HG03571 (cell line): ENCODE results near the gene ZBTB46.

Experiments used
- ATAC-seq: cut with Tn5 transposase; IDR thresholded peaks from one replicate; pipeline ENCODE4 v1.9.1; 2021; ENCODE audit not compliant: unreplicated experiment

The ZBTB46 gene

GRCh38 chr20:63707558-63708300 is 123.3 kb downstream of the ZBTB46 start, which contains the start of the genes ARFRP1 and ZGPAT:
Gene ARFRP1 (minus strand): TSS chr20:63707976. CDS start chr20:63707091, 885 bp downstream.
Gene ZGPAT (plus strand): TSS chr20:63708039. CDS start chr20:63708581, 542 bp downstream.
- peak; percentile 61 for ATAC-seq

GRCh38 chr20:63706852-63707557 is 124.1 kb downstream of the ZBTB46 start:
- ATAC-seq, result peak; percentile 24

- ATAC-seq, result no peak
Measured at GRCh38 chr20:63706027-63706695, 124.9 kb downstream of the ZBTB46 start.

DNA sequence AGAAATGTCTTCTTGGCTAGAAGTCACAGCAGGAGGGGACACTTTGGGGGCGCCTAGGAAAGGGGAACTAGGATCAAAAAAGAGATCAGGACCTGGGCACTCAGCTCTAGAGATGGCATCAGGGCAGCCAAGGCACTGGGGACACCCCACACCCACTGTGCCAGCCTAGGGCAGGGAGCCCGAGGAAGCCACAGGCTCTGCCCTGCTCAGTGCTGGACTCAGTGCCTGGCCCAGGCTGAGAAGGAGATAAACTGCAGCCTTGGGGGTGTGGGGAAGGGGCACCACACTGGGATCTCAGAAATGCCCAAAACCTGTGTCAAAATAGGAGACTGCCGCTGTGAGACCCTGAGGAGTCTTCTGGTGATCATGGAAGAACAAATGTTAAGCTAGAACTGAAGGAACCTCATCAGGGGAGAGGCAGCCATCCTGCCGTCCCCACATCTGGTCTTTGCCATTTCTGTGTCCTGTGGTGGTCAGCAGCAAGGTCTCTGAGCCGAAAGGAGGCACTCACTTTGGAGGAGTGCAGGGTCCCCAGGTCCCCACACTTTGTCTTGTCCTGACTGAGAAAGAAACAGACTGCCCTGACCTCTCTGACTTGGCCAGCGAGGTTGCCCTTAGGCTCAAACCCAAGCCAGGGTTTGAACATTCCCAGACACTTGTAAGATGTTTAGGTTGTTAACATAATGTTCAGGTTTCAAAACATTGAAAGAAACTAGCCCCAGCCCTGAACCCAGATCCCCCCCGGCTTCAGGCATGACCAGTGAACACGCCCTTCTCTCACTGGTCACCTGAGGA is 125.6 kb downstream of the ZBTB46 start:
- ATAC-seq, result no peak

GRCh38 chr20:63704749-63705117 is 126.3 kb downstream of the ZBTB46 start:
- ATAC-seq, result no peak

GRCh38 chr20:63703976-63704748 is 126.9 kb downstream of the ZBTB46 start:
- ATAC-seq, result no peak

DNA sequence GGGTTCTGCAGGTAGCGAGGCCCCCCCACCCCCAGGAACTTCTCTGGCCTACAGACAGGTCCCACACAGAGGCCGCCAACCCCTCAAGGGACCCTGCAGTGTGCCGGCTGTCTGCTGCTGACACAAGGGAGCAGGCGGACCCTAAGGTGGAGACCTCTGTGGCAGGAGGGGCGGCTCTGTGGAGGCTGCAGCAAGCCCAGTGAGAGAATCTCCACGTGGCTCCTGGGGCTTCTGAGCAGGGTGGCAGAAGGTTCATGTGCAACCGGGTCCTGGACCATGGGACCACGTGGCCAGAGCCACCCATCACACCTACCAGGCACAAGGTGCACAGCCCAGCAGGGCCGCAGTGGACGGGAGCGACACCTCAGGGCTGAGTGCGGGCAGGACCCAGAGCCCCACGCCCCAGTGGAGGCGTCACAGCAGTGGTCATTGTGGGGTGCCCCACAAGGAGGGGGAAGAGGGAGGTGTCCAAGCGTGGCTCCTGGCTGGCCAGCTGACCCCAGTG is 127.5 kb downstream of the ZBTB46 start:
- ATAC-seq, result no peak

GRCh38 chr20:63702751-63703470 is 128.2 kb downstream of the ZBTB46 start:
- no peak for ATAC-seq

GRCh38 chr20:63702036-63702665 is 128.9 kb downstream of the ZBTB46 start:
- no peak for ATAC-seq

DNA sequence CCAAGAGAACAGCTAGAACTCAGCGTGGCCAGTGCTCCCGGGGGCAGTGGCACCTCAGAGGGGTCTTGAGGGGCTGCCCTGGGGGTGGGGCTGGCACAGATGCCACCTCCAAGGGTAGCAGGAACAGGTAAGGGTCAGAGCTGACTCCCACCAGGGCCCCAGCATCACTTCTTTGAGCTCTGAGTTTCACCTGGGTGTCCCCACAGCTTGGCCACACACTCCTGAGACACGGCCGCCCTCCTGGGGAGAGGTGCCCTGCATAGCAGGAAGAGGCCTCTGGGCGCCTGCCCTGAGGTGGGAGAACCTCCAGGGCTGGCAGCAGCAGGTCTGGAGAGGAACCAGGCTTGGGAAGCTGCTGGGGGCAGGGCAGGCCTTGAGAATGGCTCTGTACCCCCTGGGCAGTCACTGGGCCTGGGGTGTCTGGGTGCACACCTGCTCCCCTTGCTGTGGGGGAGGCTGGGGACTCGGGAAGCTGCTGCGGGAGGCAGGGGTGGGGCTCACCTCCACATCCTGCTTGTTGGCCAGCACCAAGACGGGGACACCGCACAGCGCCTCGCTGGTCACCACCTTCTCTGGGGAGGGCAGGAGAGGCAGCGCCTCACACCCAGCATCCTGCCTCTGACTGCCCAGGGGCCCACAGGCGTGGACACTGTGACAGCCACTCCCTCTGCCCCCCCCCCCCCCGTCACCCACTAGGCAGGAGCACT is 129.6 kb downstream of the ZBTB46 start:
- no peak for ATAC-seq

- ATAC-seq, result no peak
Measured at GRCh38 chr20:63701051-63701328, 130.1 kb downstream of the ZBTB46 start.

- ATAC-seq, result no peak
Measured at GRCh38 chr20:63700199-63701050, 130.6 kb downstream of the ZBTB46 start.

- no peak for ATAC-seq
Measured at GRCh38 chr20:63699466-63700198, 131.4 kb downstream of the ZBTB46 start.

DNA sequence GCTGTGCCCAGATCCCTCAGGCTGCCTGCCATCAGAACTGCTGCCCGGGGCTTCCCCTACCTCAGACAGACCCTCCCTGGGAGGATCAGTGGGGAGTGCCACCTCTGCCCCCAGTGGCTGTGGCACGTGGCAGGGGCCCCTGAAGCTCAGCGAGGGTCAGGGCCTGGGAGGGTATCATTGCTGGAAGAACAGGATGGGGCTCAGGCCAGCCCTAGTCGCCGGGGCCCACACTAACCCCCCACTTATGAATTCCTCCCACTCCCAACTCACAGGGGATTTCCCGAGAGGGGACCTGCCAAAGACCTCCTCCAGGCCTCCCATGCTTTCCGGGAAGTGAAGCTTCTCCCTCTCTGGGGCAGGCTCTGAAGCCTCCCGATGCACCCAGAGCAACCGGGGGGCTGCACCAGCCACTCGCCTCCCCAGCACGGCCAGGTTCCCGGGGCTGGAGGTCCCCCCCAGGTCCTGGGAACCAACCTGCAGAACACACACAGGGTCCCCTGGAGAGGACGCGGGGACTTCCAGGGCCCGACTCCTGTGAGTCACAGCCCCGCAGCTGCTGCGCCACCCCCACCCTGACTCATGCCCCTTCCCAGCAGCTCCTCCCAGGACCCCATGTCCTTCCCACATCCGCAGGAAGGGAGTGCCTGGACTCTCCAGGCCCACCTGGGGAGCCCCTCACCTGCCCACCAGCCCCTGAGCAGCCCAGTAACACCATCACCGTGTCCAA is 132.2 kb downstream of the ZBTB46 start:
- no peak for ATAC-seq

DNA sequence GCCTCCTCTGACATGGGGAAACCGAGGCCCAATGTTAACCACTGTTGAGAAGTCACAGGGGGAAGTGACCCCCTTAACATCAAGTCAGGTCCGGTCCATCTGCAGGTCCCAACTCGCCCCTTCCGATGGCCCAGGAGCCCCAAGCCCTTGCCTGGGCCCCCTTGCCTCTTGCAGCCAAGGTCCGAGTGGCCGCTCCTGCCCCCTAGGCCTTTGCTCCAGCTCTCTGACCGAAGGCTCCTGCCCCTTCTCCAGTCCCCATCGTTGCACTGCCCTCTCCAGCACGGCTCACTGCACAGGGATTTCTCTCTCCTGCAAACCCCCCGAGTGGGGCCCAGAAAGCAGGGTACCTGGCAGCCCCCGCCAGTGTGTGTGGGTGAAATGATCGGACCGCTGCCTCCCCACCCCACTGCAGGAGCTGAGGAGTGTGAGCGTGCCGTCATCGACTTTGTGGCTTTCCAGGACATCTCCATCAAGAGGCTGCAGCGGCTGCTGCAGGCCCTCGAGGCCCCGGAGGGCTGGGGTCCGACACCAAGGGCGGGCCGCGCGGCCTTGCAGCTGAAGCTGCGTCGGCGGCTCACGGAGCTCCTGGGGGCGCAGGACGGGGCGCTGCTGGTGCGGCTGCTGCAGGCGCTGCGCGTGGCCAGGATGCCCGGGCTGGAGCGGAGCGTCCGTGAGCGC is 133.1 kb downstream of the ZBTB46 start:
- no peak for ATAC-seq
